Limb (tissue), 2 donors: ENCODE data around the gene STIM1.
"Not testable (repeated sequence)": the region's sequence is repeated elsewhere in the genome, so short reads cannot be mapped to it uniquely, and the experiment has no call there.

Experiments
- DNase-seq, 2 donors: peaks; one replicate each; pipeline ENCODE4 v3.0.0-alpha.2; 2016; ENCODE audit errors: extremely low spot score in 2 of 2

STIM1 gene

DNA sequence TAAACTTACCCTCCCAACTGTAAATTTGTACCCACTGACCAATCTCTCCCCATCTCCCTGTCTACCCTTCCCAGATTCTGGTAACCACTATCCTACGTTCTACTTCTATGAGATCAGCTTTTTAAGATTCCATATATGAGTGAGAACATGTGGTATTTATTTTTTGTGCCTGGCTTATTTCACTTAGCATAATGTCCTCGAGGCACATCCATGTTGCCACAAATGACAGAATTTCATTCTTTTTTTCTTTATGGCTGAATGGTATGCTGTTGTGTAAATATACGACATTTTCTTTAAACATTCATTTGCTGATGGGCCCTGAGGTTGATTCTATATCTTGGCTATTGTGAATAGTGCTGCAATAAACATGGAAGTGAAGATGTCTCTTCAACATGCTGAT is 164.4 kb downstream of the STIM1 start:
- no peak for DNase-seq

GRCh38 chr11:4022669-4023068 is 167.2 kb downstream of the STIM1 start:
- no peak for DNase-seq

DNA sequence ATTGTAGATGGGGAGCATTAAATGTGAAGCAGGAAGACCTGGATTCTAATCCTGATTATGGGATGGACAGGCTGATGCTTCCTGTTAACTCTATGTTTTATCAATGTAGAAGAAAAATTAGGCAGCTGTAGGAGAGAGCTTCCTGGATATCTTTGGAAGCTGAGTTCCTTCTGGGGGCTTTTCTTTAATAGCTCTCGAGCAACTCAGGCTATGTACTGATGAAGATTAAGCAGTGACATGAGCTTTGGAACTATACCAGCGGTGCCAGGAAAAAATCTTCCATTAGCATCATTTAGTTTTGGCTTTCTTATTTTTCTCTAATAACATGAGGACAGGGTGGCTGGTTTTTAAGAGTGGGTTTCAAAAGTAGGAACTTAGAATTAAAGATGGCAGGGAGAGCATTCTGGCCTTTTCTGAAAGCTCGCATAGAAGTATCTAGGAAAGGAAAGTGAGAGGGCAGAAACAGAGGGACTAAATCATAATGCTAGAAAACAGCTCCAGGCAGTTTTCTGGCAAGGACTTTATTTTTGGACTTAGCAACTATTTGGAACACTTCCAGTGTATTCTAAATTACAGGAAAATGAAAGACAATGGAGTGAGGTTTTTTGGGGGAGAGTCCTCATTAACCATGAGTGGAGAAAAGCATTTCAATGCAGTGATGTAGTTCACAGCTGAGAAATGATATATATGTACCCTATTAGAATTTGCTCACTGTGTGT is 169.9 kb downstream of the STIM1 start:
- DNase-seq: peak in 1 of 2 donors; percentile 64

DNA sequence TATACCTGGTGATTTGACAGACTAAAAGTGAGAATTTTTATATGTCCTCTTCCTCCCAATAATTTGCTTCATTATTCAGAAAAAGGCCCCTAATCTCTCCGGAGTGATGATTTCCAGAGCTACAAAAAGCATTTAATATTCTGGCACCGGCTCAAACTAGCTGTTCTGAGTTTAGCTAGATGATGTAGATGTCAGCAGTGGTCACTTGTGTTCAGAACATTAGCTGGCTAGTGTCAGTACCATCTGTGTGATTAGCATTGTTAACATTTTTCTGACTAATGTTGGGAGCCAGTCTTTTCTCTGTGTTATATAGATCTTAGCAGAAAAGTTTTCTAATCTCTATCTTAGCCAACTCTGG is 170.5 kb downstream of the STIM1 start:
- peak in 1 of 2 donors; percentile 54 for DNase-seq

DNA sequence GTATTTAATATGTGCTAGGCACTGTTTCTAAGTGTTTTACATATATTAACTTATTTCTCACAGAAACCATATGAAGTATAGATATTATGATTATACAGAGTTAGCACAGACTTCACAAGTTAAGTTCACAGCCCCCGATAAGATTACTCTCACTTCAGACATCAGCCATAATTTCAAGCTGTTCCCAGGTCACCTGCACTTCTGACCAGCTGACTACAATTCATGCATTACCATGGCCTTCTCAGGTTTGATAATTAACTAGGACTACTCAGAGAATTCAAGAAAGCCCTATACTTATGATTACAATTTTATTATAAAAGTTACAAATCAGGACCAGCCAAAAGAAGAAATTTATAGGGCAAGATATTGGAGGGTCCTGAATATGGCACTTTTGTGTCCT is 170.9 kb downstream of the STIM1 start:
- DNase-seq: no peak

GRCh38 chr11:4027746-4028145 is 172.3 kb downstream of the STIM1 start:
- no peak for DNase-seq

DNA sequence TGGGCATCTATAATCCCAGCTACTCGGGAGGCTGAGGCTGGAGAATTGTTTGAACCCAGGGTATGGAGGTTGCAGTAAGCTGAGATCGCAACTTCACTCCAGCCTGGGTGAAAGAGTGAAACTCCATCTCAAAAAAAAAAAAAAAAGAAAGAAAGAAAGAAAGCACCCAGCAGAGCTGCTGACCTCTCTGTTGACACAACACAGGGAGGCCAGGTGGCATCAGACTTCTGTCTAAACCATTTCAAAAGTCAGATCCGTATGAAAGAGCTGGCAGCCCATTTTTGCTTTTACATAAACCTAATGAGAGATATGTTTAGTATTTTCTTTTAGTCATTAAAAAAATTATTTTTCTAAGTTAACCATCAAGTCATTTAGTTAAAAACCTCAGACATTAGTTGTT is 174.7 kb downstream of the STIM1 start:
- no peak for DNase-seq

- DNase-seq: no peak
These were observed 176.6 kb downstream of the STIM1 start for GRCh38 chr11:4032097-4032496.

GRCh38 chr11:4035985-4036384 is 180.5 kb downstream of the STIM1 start:
- no peak for DNase-seq

DNA sequence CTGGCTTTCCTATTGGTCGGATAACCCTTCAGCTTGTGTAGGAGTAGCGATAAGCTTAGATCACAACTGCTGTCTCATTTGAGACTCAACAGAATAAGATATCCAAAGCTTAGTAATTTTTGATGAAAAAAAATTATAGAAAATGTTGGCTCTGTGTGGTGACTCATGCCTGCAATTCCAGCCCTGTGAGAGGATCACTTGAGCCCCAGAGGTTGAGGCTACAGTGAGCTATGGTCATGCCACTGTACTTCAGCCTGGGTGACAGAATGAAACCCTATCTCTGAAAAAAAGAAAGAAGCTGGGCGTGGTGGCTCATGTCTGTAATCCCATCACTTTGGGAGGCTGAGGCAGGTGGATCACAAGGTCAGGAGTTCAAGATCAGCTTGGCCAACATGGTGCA is 183.5 kb downstream of the STIM1 start:
- DNase-seq: no peak

- DNase-seq: no peak
These were observed 185.0 kb downstream of the STIM1 start for GRCh38 chr11:4040461-4040860.

- no peak for DNase-seq
These were observed 186.4 kb downstream of the STIM1 start for GRCh38 chr11:4041731-4042391.

DNA sequence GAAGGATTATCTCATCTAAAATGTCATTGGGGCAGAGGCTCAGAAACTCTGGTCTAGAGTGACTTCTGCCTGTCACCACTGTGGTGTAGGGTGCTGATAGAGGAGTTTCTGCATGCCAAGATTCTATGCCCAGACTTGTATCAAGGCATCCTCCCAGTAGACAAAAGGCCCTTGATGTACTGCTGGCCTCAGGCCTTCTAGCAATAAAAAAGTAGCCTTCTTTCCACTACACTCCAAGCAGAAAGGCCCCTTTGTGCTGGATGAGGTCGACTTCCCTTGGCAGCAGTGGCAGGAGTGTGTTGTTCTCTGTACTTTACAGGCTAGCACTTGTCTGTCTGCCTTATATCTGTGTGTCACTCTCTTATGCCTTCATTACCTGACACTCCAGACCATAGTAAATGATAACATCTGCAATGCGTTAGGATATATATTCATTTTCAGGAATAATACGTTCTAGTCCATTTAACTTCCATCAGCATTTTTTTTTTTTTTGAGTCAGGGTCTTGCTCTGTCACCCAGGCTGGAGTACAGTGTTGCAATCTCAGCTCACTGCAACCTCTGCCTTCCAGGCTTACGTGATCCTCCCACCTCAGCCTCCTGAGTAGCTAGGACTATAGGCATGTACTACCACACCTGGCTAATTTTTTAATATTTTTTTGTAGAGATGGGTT is 189.6 kb downstream of the STIM1 start:
- peak; percentile 7 to 29 for DNase-seq

GRCh38 chr11:4048340-4048739 is 192.9 kb downstream of the STIM1 start:
- DNase-seq: no peak

- no peak for DNase-seq
These were observed 193.5 kb downstream of the STIM1 start for GRCh38 chr11:4049006-4049405.

DNA sequence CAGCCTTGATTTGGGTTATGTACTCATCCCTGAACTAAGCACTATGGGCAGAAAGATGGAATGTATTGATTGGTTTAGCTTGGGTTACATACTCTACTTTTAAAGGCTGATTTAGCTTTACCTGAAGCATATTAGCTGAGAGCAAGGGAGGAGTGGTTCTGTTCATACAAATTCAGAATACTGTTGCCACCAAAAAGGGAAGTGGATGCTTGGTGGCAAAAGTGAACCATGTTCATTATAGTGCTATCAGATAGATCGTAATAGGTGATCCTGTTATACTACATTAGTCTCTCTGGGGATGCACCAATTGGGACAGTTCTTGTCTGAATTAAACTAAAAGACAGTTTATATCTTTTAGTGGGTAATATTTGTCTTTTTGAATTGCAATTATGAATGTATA is 194.7 kb downstream of the STIM1 start:
- DNase-seq: no peak

- not testable (repeated sequence) for DNase-seq
These were observed 197.7 kb downstream of the STIM1 start for GRCh38 chr11:4053200-4053599.

DNA sequence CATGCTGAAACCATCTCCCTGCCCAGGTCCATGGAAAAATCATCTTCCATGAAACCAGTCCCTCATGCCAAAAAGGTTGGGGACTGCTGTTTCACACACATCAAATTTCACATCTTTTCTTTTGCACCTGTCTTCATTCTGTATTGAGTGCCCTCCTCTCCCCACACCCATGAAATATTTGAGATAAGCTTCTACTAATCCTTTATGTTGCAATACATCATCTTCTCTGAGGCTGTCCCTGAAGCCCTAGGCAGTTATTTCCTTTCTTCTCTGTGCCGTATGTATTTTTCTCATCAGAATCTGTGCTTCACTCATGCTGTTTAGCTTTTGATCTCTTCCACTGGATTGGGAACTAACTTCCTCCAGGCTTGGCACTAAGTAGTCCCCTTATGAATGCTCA is 199.2 kb downstream of the STIM1 start:
- no peak for DNase-seq

- DNase-seq: no peak
These were observed 204.0 kb downstream of the STIM1 start for GRCh38 chr11:4059424-4059823.

GRCh38 chr11:4060182-4060923 is 204.9 kb downstream of the STIM1 start:
- DNase-seq: no peak

- DNase-seq: no peak
These were observed 206.2 kb downstream of the STIM1 start for GRCh38 chr11:4061700-4062099.

GRCh38 chr11:4063348-4063747 is 207.9 kb downstream of the STIM1 start:
- no peak for DNase-seq
